ENCODE results near the gene SPOCK1.

The SPOCK1 gene

DNA sequence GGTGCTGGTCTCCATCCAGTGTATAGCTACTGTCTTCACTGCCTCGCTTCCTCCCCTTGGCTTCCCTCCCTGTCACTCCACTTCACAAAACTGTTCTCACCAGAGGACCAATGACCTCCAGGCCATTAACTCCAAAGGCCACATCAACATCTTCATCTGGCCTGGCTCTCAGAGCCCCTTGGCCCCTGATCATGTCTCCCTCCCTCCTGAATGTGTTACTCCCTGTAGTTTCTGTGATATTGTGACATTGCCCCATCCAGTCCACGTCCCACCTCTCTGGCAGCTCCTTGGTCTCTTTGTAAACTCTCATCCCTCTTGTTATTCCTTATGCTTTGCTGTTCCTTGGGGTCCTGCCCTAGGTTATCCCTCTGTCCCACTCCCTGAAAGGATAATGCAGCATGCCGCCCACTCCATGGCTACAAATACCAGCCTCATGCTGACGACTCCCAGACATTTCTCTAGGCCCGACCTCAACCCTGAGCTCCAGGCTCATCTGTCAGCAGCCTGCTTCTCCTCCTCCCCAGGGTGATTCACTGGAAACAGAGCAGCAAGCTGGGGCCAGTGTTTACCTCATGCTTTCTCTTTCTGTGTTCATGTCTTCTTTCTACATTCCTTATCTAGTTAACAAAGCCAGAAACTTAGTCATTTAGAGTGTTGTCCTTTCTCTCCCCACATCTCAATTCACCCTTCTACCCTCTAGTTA is 312.2 kb downstream of the SPOCK1 start:
- DNase-seq (ENCODE audit: extremely low read depth, insufficient read length), result no peak
- TF ChIP-seq, protein P1, sequence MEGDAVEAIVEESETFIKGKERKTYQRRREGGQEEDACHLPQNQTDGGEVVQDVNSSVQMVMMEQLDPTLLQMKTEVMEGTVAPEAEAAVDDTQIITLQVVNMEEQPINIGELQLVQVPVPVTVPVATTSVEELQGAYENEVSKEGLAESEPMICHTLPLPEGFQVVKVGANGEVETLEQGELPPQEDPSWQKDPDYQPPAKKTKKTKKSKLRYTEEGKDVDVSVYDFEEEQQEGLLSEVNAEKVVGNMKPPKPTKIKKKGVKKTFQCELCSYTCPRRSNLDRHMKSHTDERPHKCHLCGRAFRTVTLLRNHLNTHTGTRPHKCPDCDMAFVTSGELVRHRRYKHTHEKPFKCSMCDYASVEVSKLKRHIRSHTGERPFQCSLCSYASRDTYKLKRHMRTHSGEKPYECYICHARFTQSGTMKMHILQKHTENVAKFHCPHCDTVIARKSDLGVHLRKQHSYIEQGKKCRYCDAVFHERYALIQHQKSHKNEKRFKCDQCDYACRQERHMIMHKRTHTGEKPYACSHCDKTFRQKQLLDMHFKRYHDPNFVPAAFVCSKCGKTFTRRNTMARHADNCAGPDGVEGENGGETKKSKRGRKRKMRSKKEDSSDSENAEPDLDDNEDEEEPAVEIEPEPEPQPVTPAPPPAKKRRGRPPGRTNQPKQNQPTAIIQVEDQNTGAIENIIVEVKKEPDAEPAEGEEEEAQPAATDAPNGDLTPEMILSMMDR (IDR thresholded peaks at IDR 0.05; ENCODE audit: insufficient read depth, low read length, poor library complexity, severe bottlenecking), result no peak
- no peaks in the 10 kb centered on the region for H3K36me3 ChIP-seq (ENCODE audit: control insufficient read depth, insufficient read depth, low read length)
- no peak overlapping the region for H3K4me3 ChIP-seq (replicated peaks; ENCODE audit: low read depth, low read length)
- H3K27me3 ChIP-seq (replicated peaks; ENCODE audit: control insufficient read depth, insufficient read depth, low read length), result no peaks in the 10 kb centered on the region; the same call in 1 of the 2 replicates

DNA sequence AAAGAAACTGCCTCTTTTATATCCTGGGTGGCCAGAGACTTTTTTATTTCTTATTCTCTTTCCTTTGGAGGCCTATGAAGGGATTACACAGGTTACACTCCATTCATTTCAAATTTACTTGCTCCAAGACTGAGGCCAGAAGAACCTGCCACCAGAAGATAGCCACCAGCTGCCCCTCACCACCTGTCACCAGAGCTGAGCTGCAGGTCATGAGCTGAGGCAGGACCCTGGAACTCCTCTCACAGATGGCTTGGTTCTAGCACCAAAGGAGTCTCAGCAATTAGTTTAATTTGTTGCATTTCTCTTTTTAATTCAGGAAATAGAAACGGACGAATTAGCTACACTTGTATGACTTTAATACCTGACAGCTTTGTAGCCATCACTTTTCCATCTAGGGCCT is 313.9 kb downstream of the SPOCK1 start:
- no peaks in the 10 kb centered on the region; the same call in 1 of the 2 replicates for H3K27me3 ChIP-seq (replicated peaks; ENCODE audit: control insufficient read depth, insufficient read depth, low read length)

DNA sequence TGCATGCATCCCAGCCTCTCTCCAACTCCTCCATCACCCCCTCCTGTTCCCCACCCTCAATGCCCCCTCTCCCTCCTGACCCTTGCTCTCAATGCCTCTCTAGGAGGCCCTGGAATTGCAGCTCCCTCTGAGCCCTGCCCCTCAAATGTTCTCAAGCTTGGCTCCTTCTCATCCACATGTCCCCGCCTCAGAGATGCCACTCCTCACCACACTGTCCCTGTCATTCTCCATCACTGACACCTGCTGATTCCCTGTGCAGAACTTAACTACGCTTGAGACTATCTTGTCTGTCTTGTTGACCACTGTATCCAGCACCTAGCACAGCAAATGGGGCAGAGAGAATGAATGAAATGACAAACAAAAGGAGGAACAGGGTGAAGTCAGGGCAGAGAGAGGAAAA is 314.4 kb downstream of the SPOCK1 start:
- TF ChIP-seq, protein P1 (IDR thresholded peaks at IDR 0.05; ENCODE audit: insufficient read depth, low read length, poor library complexity, severe bottlenecking), result no peak
- Histone ChIP-seq H3K4me3 (replicated peaks; ENCODE audit: low read depth, low read length) (no peak overlapping the region), H3K27me3 (replicated peaks; ENCODE audit: control insufficient read depth, insufficient read depth, low read length) (no peaks in the 10 kb centered on the region; the same call in 1 of the 2 replicates), H3K36me3 (ENCODE audit: control insufficient read depth, insufficient read depth, low read length) (no peaks in the 10 kb centered on the region)
- DNase-seq (ENCODE audit: extremely low read depth, insufficient read length), result no peak

More for the DNA sequence above, 313.9 kb downstream of the SPOCK1 start:
- H3K4me3 ChIP-seq (replicated peaks; ENCODE audit: low read depth, low read length), result no peak overlapping the region
- H3K36me3 ChIP-seq (ENCODE audit: control insufficient read depth, insufficient read depth, low read length), result no peaks in the 10 kb centered on the region
- TF ChIP-seq, protein P1 (IDR thresholded peaks at IDR 0.05; ENCODE audit: insufficient read depth, low read length, poor library complexity, severe bottlenecking), result no peak
- DNase-seq (ENCODE audit: extremely low read depth, insufficient read length), result no peak

DNA sequence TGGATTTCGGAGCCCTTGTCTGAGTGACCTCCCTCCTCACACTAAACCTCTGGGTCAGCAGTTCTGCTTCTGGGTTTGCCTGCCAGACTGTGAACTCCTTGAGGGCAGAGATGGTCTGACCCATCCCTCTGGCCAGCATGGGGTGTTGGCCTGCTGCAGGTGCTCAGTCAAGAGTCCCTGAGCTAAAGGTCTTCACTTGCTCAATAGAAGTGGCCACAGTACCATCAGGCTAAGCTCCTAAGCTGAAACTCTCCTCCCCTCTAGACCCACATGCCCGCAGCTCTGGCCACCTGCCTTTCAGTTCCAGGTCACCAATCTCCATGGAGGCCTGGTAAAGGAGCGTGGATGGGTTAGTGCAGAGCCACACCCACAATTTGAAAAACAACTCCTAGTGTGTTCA is 316.6 kb downstream of the SPOCK1 start:
- TF ChIP-seq, protein P1 (IDR thresholded peaks at IDR 0.05; ENCODE audit: insufficient read depth, low read length, poor library complexity, severe bottlenecking), result no peak
- no peak overlapping the region for H3K4me3 ChIP-seq (replicated peaks; ENCODE audit: low read depth, low read length)
- no peak for DNase-seq (ENCODE audit: extremely low read depth, insufficient read length)
- no peaks in the 10 kb centered on the region; the same call in 1 of the 2 replicates for H3K27me3 ChIP-seq (replicated peaks; ENCODE audit: control insufficient read depth, insufficient read depth, low read length)
- H3K36me3 ChIP-seq (ENCODE audit: control insufficient read depth, insufficient read depth, low read length), result no peaks in the 10 kb centered on the region

DNA sequence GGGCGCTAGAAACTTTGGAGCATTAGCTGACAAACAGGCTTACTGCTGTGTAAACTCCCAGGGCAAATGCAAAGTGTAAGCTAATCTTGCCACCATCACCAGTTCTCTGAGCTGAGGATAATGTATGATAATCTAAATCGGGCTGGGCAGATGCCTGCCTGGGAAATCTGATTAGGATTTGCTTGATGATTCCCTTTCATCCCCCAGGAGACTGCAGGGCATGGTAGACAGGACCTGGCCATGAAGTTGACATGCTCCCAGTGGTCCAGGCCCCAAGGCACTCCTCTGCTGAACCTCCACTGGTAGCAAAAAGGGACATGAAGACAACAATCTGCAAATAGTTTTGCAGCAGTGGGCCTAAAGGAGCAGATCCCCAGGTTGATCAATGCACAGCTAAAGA is 317.5 kb downstream of the SPOCK1 start:
- DNase-seq (ENCODE audit: extremely low read depth, insufficient read length), result no peak
- TF ChIP-seq, protein P1 (IDR thresholded peaks at IDR 0.05; ENCODE audit: insufficient read depth, low read length, poor library complexity, severe bottlenecking), result no peak
- Histone ChIP-seq H3K4me3 (replicated peaks; ENCODE audit: low read depth, low read length) (no peak overlapping the region), H3K27me3 (replicated peaks; ENCODE audit: control insufficient read depth, insufficient read depth, low read length) (no peaks in the 10 kb centered on the region; the same call in 1 of the 2 replicates), H3K36me3 (ENCODE audit: control insufficient read depth, insufficient read depth, low read length) (no peaks in the 10 kb centered on the region)
